Measurements from ENCODE around the gene NTSR1. TPM values are rescaled to one million over a fixed set of nuclear protein-coding genes. Genes with fewer than 3 reads are reported as not detected.

Gene NTSR1
- total RNA-seq, 1 donor from 2014 or later = 0.09 TPM

DNA sequence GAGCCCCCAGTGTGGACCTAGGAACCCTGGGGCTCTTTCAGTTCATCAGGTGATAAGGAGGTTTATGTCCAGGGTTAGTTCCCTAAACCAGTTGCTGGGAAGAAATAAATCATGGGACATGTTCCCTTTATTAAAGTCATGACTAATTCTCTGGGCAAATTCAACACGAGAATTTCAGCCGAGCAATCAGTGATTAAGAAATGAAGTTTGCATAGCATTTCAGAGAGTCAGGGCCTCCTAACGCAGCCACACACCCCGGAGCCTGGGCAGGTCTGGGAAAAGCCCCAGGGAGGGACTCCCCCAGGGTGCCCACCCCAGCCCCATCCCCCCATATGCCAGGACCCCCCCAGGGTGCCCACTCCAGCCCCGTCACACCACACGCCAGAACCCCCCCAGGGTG lies 46.2 kb upstream of the NTSR1 start:
- intact Hi-C loops (cut with DNase I) = no loop called here
- H3K27ac ChIP-seq = no peak overlapping the region
- peaks cover 5% of the 10 kb centered on the region for H3K27me3 ChIP-seq

DNA sequence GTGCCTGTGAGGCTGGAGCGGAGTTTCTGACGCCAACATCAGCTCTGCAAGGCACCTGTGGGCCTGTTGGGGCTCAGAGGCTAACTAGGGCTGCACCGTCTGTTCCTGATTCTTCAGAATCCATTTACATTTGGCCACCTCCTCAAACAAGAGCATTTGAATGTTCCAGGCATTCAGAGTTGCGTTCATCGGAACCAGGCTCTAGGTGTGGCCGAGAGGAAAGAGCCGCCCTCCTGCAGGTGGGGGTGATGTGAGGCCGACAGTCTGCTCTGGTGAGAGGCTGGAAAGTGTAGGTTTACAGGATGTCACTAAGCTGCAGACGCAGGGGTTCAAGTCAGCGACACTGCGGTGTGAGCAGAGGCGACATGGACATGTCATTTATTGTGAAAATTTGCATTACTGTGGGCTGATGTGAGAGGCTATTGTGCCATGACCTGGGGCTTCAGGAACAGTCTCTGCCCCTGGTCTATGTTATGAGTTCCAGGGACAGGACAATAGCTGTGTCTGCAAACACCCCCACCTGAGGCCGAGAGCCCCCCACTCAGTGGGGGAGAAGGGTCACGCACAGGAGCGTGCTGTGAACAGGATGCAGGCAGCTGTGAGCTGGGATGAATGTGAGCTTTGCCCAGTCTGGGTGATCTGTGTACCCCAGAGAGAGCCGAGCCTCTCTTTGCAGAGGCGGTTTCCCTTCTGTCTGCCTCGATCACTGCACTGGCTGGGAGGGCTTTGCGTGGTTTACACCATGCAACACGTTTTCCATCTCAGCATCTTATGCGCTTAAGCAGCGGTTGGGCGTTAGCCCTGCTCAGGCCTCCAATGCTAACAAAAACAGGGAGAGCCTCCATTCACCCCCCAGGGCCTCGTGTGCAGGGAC lies 45.3 kb upstream of the NTSR1 start:
- H3K27ac ChIP-seq = no peak overlapping the region
- intact Hi-C loops (cut with DNase I) = no loop called here
- H3K27me3 ChIP-seq = peaks cover 5% of the 10 kb centered on the region
- H3K4me3 ChIP-seq = no peak overlapping the region
- no peaks in the 10 kb centered on the region for H3K9me3 ChIP-seq
- no peaks in the 10 kb centered on the region for H3K36me3 ChIP-seq
- ATAC-seq = no peak
- H3K4me1 ChIP-seq = peaks cover 13% of the 10 kb centered on the region
- TF ChIP-seq, protein P1, sequence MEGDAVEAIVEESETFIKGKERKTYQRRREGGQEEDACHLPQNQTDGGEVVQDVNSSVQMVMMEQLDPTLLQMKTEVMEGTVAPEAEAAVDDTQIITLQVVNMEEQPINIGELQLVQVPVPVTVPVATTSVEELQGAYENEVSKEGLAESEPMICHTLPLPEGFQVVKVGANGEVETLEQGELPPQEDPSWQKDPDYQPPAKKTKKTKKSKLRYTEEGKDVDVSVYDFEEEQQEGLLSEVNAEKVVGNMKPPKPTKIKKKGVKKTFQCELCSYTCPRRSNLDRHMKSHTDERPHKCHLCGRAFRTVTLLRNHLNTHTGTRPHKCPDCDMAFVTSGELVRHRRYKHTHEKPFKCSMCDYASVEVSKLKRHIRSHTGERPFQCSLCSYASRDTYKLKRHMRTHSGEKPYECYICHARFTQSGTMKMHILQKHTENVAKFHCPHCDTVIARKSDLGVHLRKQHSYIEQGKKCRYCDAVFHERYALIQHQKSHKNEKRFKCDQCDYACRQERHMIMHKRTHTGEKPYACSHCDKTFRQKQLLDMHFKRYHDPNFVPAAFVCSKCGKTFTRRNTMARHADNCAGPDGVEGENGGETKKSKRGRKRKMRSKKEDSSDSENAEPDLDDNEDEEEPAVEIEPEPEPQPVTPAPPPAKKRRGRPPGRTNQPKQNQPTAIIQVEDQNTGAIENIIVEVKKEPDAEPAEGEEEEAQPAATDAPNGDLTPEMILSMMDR (IDR thresholded peaks at IDR 0.05) = no peak
- DNase-seq = no peak

More for the DNA sequence above, 46.2 kb upstream of the NTSR1 start:
- H3K9me3 ChIP-seq = no peaks in the 10 kb centered on the region
- H3K4me3 ChIP-seq = no peak overlapping the region
- DNase-seq = no peak
- H3K36me3 ChIP-seq = no peaks in the 10 kb centered on the region
- peaks cover 13% of the 10 kb centered on the region for H3K4me1 ChIP-seq
- peak; percentile 32 for ATAC-seq
- TF ChIP-seq, protein P1 (IDR thresholded peaks at IDR 0.05) = no peak

DNA sequence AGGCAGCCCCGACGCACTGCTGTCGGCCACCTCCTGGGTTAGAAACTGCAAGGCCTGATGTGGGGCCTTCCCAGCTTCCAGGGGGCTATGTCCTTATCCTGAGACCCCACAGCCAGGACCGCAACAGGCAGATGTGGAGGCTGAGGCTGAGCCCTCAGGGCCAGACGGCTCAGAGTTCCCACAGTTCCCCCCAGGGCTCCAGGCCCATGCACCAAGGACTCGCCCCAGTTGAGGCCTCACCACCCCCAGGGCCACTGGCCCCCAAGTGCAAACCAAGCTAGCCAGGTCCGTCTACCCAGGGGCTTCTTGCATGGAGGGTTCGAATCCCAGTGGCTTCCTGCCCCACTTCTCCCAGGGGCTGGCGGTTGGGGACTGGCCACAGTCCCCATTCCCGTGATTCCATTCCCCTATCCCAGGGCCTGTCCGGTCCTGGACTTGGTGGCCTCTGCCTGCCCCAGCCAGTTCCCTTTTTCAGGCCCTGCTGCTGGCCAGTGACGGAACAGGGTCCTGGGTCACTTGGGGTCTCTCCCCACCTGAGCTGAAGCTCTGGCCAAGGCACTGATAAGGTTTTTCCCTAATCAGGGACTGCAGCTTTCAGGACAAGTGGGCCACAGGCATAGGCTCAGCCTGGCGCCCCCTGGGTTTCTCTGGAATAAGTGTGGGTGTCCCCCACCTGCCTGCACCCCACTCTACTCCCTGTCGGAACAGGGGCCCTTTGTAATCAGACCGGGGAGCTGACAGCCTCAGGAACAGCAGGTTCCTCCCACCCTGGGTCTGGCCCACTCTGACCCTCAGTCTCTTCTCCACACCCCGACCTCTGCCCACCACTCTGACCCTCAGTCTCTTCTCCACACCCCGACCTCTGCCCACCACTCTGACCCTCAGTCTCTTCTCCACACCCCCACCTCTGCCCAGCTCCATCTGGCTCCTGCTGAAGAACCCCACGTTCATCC lies 44.3 kb upstream of the NTSR1 start:
- no peak for ATAC-seq
- Histone ChIP-seq H3K4me1 (peaks cover 13% of the 10 kb centered on the region), H3K27me3 (peaks cover 5% of the 10 kb centered on the region), H3K4me3 (no peak overlapping the region), H3K36me3 (no peaks in the 10 kb centered on the region), H3K9me3 (no peaks in the 10 kb centered on the region), H3K27ac (no peak overlapping the region)
- intact Hi-C loops (cut with DNase I) = no loop called here
- DNase-seq = no peak
- TF ChIP-seq, protein P1 (IDR thresholded peaks at IDR 0.05) = no peak

DNA sequence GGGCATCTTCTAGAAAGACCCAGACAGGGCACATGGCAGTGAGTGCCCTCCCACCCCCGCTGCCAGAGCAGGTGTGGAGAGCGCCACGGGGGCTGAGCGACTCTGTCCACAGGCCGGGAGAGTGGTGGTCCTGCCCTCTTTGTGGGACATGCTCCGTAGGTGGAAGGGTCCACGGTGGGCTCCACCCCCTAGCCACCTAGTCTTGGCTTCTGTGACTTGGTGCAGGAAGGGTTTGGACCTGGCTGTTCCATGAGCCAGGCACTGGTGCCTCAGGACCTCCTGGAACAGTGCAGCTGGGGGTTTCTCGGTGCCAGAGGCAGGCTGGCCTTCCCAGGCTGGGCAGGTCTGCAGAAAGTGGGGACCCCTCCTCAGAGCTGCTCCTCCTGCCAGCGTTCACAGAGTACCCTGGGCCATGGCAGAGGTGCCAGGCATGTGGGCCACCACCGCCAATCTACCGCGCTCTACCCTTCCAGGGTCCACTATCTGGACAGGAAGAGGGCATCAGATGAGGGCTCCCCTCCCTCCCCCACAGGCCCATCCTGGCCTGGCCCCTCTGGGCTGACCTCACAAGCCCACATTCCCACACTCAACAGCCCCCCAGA lies 43.4 kb upstream of the NTSR1 start:
- H3K27me3 ChIP-seq = peaks cover 5% of the 10 kb centered on the region
- DNase-seq = no peak
- intact Hi-C loops (cut with DNase I) = no loop called here
- H3K9me3 ChIP-seq = no peaks in the 10 kb centered on the region
- H3K4me3 ChIP-seq = no peak overlapping the region
- peaks cover 13% of the 10 kb centered on the region for H3K4me1 ChIP-seq
- TF ChIP-seq, protein P1 (IDR thresholded peaks at IDR 0.05) = no peak
- ATAC-seq = no peak
- no peak overlapping the region for H3K27ac ChIP-seq
- no peaks in the 10 kb centered on the region for H3K36me3 ChIP-seq

All from upper lobe of right lung (tissue), 1 donor.